H9 (cell line): ENCODE results near the gene PFKP. TPM values are rescaled to one million over a fixed set of nuclear protein-coding genes. Genes with fewer than 3 reads are reported as not detected.

Experiments used
- DNase-seq: peaks from one replicate; pipeline ENCODE4 v3.0.0-alpha.2; 2017
- H2AFZ ChIP-seq: one replicate; pipeline ENCODE4 v1.6.1; 2013; ENCODE audit warnings: mild to moderate bottlenecking, low read length, control low read depth, moderate library complexity
- H2AK5ac ChIP-seq: 2 replicates; pipeline ENCODE4 v1.6.1; 2013; ENCODE audit warnings: low read length, control low read depth, mixed read lengths; ENCODE audit not compliant: insufficient read length
- H2BK120ac ChIP-seq: one replicate; pipeline ENCODE4 v1.6.1; 2013; ENCODE audit warnings: low read depth, mild to moderate bottlenecking, low read length, control low read depth, inconsistent platforms; ENCODE audit not compliant: poor library complexity, severe bottlenecking
- H2BK12ac ChIP-seq: 2 replicates; pipeline ENCODE4 v1.6.1; 2013; ENCODE audit warnings: low read length, control low read depth, mixed read lengths, low read depth; ENCODE audit not compliant: insufficient read length
- H2BK15ac ChIP-seq: 2 replicates; pipeline ENCODE4 v1.6.1; 2013; ENCODE audit warnings: low read depth, low read length, control low read depth
- H2BK20ac ChIP-seq: one replicate; pipeline ENCODE4 v1.6.1; 2013; ENCODE audit warnings: low read depth, mild to moderate bottlenecking, low read length, control low read depth, inconsistent platforms; ENCODE audit not compliant: poor library complexity, severe bottlenecking
- H2BK5ac ChIP-seq: 2 replicates; pipeline ENCODE4 v1.6.1; 2013; ENCODE audit warnings: low read length, control low read depth, mixed read lengths; ENCODE audit not compliant: insufficient read length
- H3K14ac ChIP-seq: 2 replicates; pipeline ENCODE4 v1.6.1; 2013; ENCODE audit warnings: low read length, control low read depth; ENCODE audit not compliant: insufficient read depth
- H3K18ac ChIP-seq: 2 replicates; pipeline ENCODE4 v1.6.1; 2013; ENCODE audit warnings: low read depth, mild to moderate bottlenecking, mixed read lengths, low read length, control low read depth; ENCODE audit not compliant: insufficient read length
- H3K23ac ChIP-seq: 2 replicates; pipeline ENCODE4 v1.6.1; 2013; ENCODE audit warnings: low read length, control low read depth, mixed read lengths, low read depth; ENCODE audit not compliant: insufficient read length
- H3K23me2 ChIP-seq: 2 replicates; pipeline ENCODE4 v1.6.1; 2013; ENCODE audit warnings: low read depth, mild to moderate bottlenecking, mixed read lengths, low read length, control low read depth; ENCODE audit not compliant: insufficient read length, poor library complexity, severe bottlenecking
- H3K27ac ChIP-seq: 2 replicates; pipeline ENCODE4 v1.5.1; 2013; ENCODE audit warnings: low read length, control low read depth, mixed read lengths, low read depth; ENCODE audit not compliant: insufficient read length
- H3K27me3 ChIP-seq: 2 replicates; pipeline ENCODE4 v1.6.1; 2013; ENCODE audit warnings: low read length, control low read depth, inconsistent platforms; ENCODE audit not compliant: insufficient read depth
- H3K4ac ChIP-seq: 2 replicates; pipeline ENCODE4 v1.6.1; 2013; ENCODE audit warnings: low read depth, mild to moderate bottlenecking, control low read depth, inconsistent platforms, low read length, moderate library complexity
- H3K4me1 ChIP-seq: 2 replicates; pipeline ENCODE4 v1.6.1; 2013; ENCODE audit warnings: low read length, control low read depth, inconsistent platforms; ENCODE audit not compliant: insufficient read depth
- H3K4me2 ChIP-seq: 2 replicates; pipeline ENCODE4 v1.6.1; 2013; ENCODE audit warnings: low read length, control low read depth, mixed read lengths; ENCODE audit not compliant: insufficient read length, insufficient read depth
- H3K56ac ChIP-seq: 2 replicates; pipeline ENCODE4 v1.6.1; 2013; ENCODE audit warnings: low read depth, mild to moderate bottlenecking, mixed read lengths, low read length, control low read depth; ENCODE audit not compliant: insufficient read length
- H3K79me1 ChIP-seq: 2 replicates; pipeline ENCODE4 v1.6.1; 2013; ENCODE audit warnings: low read depth, mild to moderate bottlenecking, moderate library complexity, low read length, control low read depth, inconsistent platforms; ENCODE audit not compliant: insufficient read depth, poor library complexity, severe bottlenecking
- H3K79me2 ChIP-seq: 2 replicates; pipeline ENCODE4 v1.6.1; 2013; ENCODE audit warnings: low read length, control low read depth, inconsistent platforms; ENCODE audit not compliant: insufficient read depth
- H3K9ac ChIP-seq: 2 replicates; pipeline ENCODE4 v1.6.1; 2013; ENCODE audit warnings: low read length, control low read depth, mixed read lengths; ENCODE audit not compliant: insufficient read length; ENCODE audit errors: extremely low read depth
- H3K9me3 ChIP-seq: one replicate; pipeline ENCODE4 v1.6.1; 2013; ENCODE audit warnings: low read depth, low read length, inconsistent platforms; ENCODE audit not compliant: control insufficient read depth
- H3T11ph ChIP-seq: one replicate; pipeline ENCODE4 v1.6.1; 2013; ENCODE audit warnings: mild to moderate bottlenecking, low read length, control low read depth, inconsistent platforms
- H4K20me1 ChIP-seq: one replicate; pipeline ENCODE4 v1.6.1; 2013; ENCODE audit not compliant: control insufficient read depth, insufficient read length, insufficient read depth
- H4K5ac ChIP-seq: 2 replicates; pipeline ENCODE4 v1.6.1; 2013; ENCODE audit warnings: low read depth, mild to moderate bottlenecking, mixed read lengths, low read length, control low read depth; ENCODE audit not compliant: insufficient read length
- H4K8ac ChIP-seq: replicated peaks from 2 replicates; pipeline ENCODE4 v1.6.1; 2013; ENCODE audit warnings: low read length, control low read depth, mixed read lengths, low read depth; ENCODE audit not compliant: insufficient read length
- H4K91ac ChIP-seq: 2 replicates; pipeline ENCODE4 v1.6.1; 2013; ENCODE audit warnings: low read depth, mild to moderate bottlenecking, moderate library complexity, mixed read lengths, low read length, control low read depth; ENCODE audit not compliant: insufficient read length
- H3K27ac Mint-ChIP-seq, 3 experiments: 2 replicates in 2 of 3; 3 replicates in 1 of 3; pipeline ENCODE4 v1.8.0; 2020 to 2021; ENCODE audit warnings: mixed read lengths in 3 of 3, mild to moderate bottlenecking in 1 of 3, moderate library complexity in 1 of 3
- H3K27me3 Mint-ChIP-seq: 2 replicates; pipeline ENCODE4 v1.8.0; 2021; ENCODE audit warnings: low read depth, mild to moderate bottlenecking, moderate library complexity, mixed read lengths
- H3K36me3 Mint-ChIP-seq, 3 experiments: 2 replicates in 2 of 3; 3 replicates in 1 of 3; pipeline ENCODE4 v1.8.0; 2020 to 2021; ENCODE audit warnings: low read depth in 3 of 3, mixed read lengths in 3 of 3; ENCODE audit not compliant: insufficient read depth in 1 of 3
- H3K4me1 Mint-ChIP-seq, 2 experiments: 2 replicates each; pipeline ENCODE4 v1.8.0; 2020; ENCODE audit warnings: mixed read lengths in 2 of 2
- H3K4me3 Mint-ChIP-seq, 2 experiments: 2 replicates in 1 of 2; 3 replicates in 1 of 2; pipeline ENCODE4 v1.8.0; 2020 to 2021; ENCODE audit warnings: mild to moderate bottlenecking in 2 of 2, mixed read lengths in 2 of 2, moderate library complexity in 1 of 2
- H3K9me3 Mint-ChIP-seq, 2 experiments: 2 replicates in 1 of 2; 3 replicates in 1 of 2; pipeline ENCODE4 v1.8.0; 2020; ENCODE audit warnings: mild to moderate bottlenecking in 2 of 2, mixed read lengths in 2 of 2, moderate library complexity in 1 of 2
- WGBS: extraction: QIAGEN DNeasy Blood & Tissue Kit; methylation state at CpG from one replicate; pipeline ENCODE4 v1.1.7; 2013; ENCODE audit warnings: missing lambda C conversion rate, low lambda C conversion rate, mixed read lengths; ENCODE audit not compliant: insufficient read length; ENCODE audit errors: extremely low coverage; 5-methylcytosine and 5-hydroxymethylcytosine counted together
- total RNA-seq: library from RNA; stranded (reverse); gene quantifications from 2 replicates; pipeline ENCODE4 v1.2.1, GENCODE V29; 2021
- TF ChIP-seq, protein P1 (sequence below): fragments of 200-600 bp; sonication (generic); conservative IDR thresholded peaks from 3 replicates; pipeline ENCODE4 v1.8.0; 2021; ENCODE audit warnings: antibody characterized with exemption, mild to moderate bottlenecking

PFKP gene
- total RNA-seq, 1 experiment from 2014 or later = 145 TPM

DNA sequence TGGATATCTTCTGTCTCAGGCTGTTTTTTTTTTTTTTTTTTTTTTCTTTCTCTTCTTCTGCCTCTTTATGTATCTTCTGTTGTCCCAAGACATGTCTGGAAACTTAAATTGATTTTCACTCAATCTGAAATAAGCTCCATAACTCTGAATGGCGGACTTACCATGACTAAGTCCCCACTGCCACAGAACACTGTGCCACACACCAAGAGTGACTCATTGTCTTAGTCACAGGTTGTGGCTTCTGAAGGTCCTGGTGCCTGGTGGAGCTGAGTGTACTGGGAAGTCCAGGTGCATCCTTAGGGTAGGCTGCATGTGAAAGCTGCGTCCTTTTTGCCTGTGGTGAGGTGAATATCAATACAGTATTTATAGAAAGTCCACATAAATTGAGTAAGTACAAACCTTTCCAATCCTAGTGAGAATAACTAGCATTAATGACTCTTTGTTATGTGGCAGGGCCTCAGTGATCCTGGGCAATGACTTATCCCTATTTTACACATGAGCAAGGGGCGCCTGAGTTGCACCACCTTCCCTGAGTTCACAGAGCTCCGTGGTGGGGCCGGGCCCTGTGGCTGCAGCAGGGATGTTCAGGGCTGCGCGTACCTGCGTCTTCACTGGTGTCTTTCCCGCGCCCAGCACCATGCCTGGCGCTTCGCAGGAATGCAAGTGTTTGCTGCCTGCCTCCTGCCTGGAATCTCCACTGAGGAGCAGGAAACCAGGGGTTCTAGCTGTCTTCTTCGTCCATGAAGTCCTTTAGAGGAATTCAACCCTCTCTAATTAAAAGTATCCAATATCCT is 4.3 kb downstream of the PFKP start:
- Histone ChIP-seq H3K23me2 (peaks cover 2% of the 10 kb centered on the region), H3K14ac (no peak overlapping the region), H3T11ph (no peak overlapping the region), H2BK20ac (no peak overlapping the region), H4K91ac (no peak overlapping the region), H3K79me2 (peaks cover 32% of the 10 kb centered on the region), H3K56ac (no peak overlapping the region), H2BK120ac (no peak overlapping the region), H3K23ac (no peak overlapping the region), H3K27me3 (no peaks in the 10 kb centered on the region), H3K9me3 (no peaks in the 10 kb centered on the region), H2BK5ac (no peak overlapping the region), H4K20me1 (no peaks in the 10 kb centered on the region), H3K4me2 (no peak overlapping the region), H2BK12ac (no peak overlapping the region), H3K4ac (no peak overlapping the region), H2AK5ac (no peak overlapping the region), H3K4me1 (no peaks in the 10 kb centered on the region), H3K9ac (no peak overlapping the region), H3K18ac (no peak overlapping the region), H2AFZ (no peak overlapping the region), H4K5ac (no peak overlapping the region), H3K27ac (no peak overlapping the region), H3K79me1 (peaks cover 9% of the 10 kb centered on the region), H4K8ac (no peak overlapping the region), H2BK15ac (no peak overlapping the region)
- H3K4me1 Mint-ChIP-seq = peaks cover 57 to 60% of the 10 kb centered on the region in 2 experiments
- peaks cover 17 to 40% (median 39%) of the 10 kb centered on the region in 3 experiments for H3K36me3 Mint-ChIP-seq
- DNase-seq = no peak
- WGBS = no CpG with 5 or more reads among the region's 13 CpGs
- no peaks in the 10 kb centered on the region for H3K9me3 Mint-ChIP-seq
- TF ChIP-seq, protein P1, sequence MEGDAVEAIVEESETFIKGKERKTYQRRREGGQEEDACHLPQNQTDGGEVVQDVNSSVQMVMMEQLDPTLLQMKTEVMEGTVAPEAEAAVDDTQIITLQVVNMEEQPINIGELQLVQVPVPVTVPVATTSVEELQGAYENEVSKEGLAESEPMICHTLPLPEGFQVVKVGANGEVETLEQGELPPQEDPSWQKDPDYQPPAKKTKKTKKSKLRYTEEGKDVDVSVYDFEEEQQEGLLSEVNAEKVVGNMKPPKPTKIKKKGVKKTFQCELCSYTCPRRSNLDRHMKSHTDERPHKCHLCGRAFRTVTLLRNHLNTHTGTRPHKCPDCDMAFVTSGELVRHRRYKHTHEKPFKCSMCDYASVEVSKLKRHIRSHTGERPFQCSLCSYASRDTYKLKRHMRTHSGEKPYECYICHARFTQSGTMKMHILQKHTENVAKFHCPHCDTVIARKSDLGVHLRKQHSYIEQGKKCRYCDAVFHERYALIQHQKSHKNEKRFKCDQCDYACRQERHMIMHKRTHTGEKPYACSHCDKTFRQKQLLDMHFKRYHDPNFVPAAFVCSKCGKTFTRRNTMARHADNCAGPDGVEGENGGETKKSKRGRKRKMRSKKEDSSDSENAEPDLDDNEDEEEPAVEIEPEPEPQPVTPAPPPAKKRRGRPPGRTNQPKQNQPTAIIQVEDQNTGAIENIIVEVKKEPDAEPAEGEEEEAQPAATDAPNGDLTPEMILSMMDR = no peak
- H3K27ac Mint-ChIP-seq = no peak overlapping the region
- H3K4me3 Mint-ChIP-seq = 0 out of 5 replicates have a peak overlapping the region, but pooled peaks of 1 of the 2 experiments have one; percentile 0
- H3K27me3 Mint-ChIP-seq = peaks cover 3% of the 10 kb centered on the region
